Heart left ventricle (tissue), 13 donors: Measurements from ENCODE around the gene SLC25A47.

Experiments used
- POLR2A ChIP-seq, 2 donors: fragments of 450-650 bp; IDR thresholded peaks; one replicate each; pipeline ENCODE4 v1.6.1; 2017; ENCODE audit warnings: antibody characterized with exemption in 2 of 2, mild to moderate bottlenecking in 2 of 2, moderate library complexity in 2 of 2
- TF ChIP-seq, protein P1 (sequence below), 12 donors: fragments of 200-600 bp; sonication (generic) in 4 of 12; IDR thresholded peaks; one replicate each; pipeline versions ENCODE4 v1.5.0 to v1.8.0; 2018 to 2022; ENCODE audit warnings: antibody characterized with exemption in 12 of 12, mild to moderate bottlenecking in 5 of 12
- donor health status: ischemic (EF 13 %, LVEDD 7.1; RV severe dilation, severe dysfunction).
- donor health status: DM: no; HTN: yes; CAD: no.
- donor health status: DM: no; HTN: no; CAD: no.
- donor health status: ischemic (EF 25% LVEDD 6.9; RV normal size, moderate dysfunction).
- donor health status: ischemic (EF 25% LVEDD 5.7; RV mildly dilated, moderate dysfunction).
- donor health status: ischemic (EF 35%, LVEDD 5.7; RV mildly dilated, moderate dysfunction).
- donor health status: nonischemic (EF 11% LVEDD 7.7; RV severe dilation, severe dysfunction).
- donor health status: DM: yes; HTN: yes; CAD: no.
- donor health status: PGD.
- donor health status: ischemic (EF 29% LVEDD 5.4; RV normal size, mild dysfunction).
- donor health status: nonischemic (EF 23%, LVEDD 6.1; RV moderate dilation, normal function).

DNA sequence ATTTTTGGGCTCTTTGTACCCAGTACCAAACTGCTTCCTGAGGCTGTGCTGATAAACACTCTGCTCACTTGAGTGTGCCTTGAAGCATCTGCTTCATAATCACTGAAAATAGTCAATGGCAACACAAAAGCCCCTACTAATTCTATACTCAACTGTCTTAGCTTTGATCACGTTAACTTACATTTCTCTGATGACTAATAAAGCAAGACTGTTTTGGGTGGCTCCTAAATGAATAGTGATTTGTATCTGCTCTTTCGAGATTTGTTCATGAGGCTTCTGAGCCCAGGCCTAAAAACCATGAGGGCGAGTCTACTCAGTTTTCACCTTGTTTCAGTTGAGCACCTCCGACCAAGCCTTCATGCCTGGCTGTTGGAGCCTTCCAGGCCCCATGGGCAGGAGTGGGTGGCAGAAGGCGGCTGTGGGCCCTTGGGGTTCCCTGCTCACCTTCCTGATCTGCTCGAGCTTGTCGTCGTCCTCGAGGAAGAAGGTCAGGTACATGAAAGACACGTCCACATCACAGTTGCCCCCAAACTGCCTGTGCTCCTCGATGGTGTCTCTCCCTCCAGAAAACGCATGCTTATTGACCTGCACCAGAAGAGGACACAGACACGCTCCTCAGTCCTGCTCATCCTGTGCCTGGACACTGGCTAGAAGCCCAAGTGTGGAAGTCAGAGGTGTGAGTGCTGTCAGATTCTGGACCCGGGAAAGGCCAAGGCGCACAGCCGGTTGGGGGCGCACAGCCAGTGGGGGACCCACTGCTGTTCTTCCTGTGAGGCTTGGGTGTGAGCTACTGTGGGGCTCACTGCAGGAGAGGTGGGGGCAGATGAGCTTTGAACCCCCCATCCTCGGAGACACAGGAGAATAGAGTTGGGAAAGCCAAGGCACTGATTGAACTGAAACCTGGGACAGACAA is 13.7 kb downstream of the SLC25A47 start:
- TF ChIP-seq, protein P1, sequence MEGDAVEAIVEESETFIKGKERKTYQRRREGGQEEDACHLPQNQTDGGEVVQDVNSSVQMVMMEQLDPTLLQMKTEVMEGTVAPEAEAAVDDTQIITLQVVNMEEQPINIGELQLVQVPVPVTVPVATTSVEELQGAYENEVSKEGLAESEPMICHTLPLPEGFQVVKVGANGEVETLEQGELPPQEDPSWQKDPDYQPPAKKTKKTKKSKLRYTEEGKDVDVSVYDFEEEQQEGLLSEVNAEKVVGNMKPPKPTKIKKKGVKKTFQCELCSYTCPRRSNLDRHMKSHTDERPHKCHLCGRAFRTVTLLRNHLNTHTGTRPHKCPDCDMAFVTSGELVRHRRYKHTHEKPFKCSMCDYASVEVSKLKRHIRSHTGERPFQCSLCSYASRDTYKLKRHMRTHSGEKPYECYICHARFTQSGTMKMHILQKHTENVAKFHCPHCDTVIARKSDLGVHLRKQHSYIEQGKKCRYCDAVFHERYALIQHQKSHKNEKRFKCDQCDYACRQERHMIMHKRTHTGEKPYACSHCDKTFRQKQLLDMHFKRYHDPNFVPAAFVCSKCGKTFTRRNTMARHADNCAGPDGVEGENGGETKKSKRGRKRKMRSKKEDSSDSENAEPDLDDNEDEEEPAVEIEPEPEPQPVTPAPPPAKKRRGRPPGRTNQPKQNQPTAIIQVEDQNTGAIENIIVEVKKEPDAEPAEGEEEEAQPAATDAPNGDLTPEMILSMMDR (IDR thresholded peaks at IDR 0.05) = no peak
- TF ChIP-seq POLR2A (IDR thresholded peaks at IDR 0.05) = no peak
